Uterus (tissue), 4 donors: ENCODE data around the gene KCNA1. TPM values are rescaled to one million over a fixed set of nuclear protein-coding genes. Genes with fewer than 3 reads are reported as not detected.

Source experiments
- DNase-seq, 2 donors: peaks; one replicate each; pipeline ENCODE4 v3.0.0-alpha.2; 2019 to 2020
- H3K27ac ChIP-seq, 2 donors: fragments of 200-600 bp; sonication (generic); 1 replicate in 1 of 2; 2 replicates in 1 of 2; pipeline ENCODE4 v1.5.1; 2016 to 2018
- H3K27me3 ChIP-seq, 2 donors: fragments of 200-600 bp; sonication (generic); one replicate each; pipeline ENCODE4 v1.5.1; 2018 to 2019; ENCODE audit warnings: control low read depth in 1 of 2
- H3K36me3 ChIP-seq, 2 donors: fragments of 200-600 bp; sonication (generic); one replicate each; pipeline ENCODE4 v1.5.1; 2019; ENCODE audit warnings: control low read depth in 1 of 2
- H3K4me1 ChIP-seq, 2 donors: fragments of 200-600 bp; sonication (generic); one replicate each; pipeline ENCODE4 v1.5.1; 2018 to 2019; ENCODE audit warnings: control low read depth in 1 of 2
- H3K4me3 ChIP-seq, 2 donors: fragments of 200-600 bp; sonication (generic); 1 replicate in 1 of 2; 2 replicates in 1 of 2; pipeline ENCODE4 v1.5.1; 2018 to 2019; ENCODE audit warnings: mild to moderate bottlenecking in 1 of 2
- H3K9me3 ChIP-seq, 2 donors: fragments of 200-600 bp; sonication (generic); one replicate each; pipeline ENCODE4 v1.5.1; 2019; ENCODE audit warnings: control low read depth in 1 of 2
- CTCF ChIP-seq, 4 experiments: fragments of 200-600 bp in 2 of 4; fragments of 450-650 bp in 2 of 4; sonication (generic) in 2 of 4; IDR thresholded peaks; one replicate each; pipeline ENCODE4 v1.5.1; 2016 to 2019; ENCODE audit warnings: antibody characterized with exemption in 4 of 4, mild to moderate bottlenecking in 2 of 4, moderate library complexity in 1 of 4
- POLR2A ChIP-seq, 2 donors: fragments of 450-650 bp; IDR thresholded peaks; one replicate each; pipeline ENCODE4 v1.6.1; 2016; ENCODE audit warnings: antibody characterized with exemption in 2 of 2, mild to moderate bottlenecking in 1 of 2, moderate library complexity in 1 of 2
- intact Hi-C: fragments of 100-400 bp; cut with DNase I; formaldehyde crosslinking; loops from one replicate; pipeline ENCODE4 v1.15.1; 2023; ENCODE audit warnings: low total_unique reads
- total RNA-seq, 4 donors: library from RNA; depleted of rRNA in 3 of 4; stranded (reverse); fragments of >200 nt in 3 of 4; gene quantifications; one replicate each; pipeline versions ENCODE4 v1.1.0 to v1.2.4, GENCODE V29; 2014 to 2023
- donor health status: DM: yes; HTN: yes; CAD: no.

The KCNA1 gene
- total RNA-seq = 1 to 10 TPM in 1 of 4 donors, under 1 TPM in 2, not detected in 1; under 0.01 to 2.4 (median 0.61) TPM

- H3K9me3 ChIP-seq = no peaks in the 10 kb centered on the region
- peak within 1 kb of the TSS; percentile 21 to 33 for H3K4me3 ChIP-seq
- intact Hi-C loops = no loop called here
- DNase-seq = peak in 1 of 2 donors; percentile 30
- peaks cover 7 to 26% of the 10 kb centered on the region in 2 donors for H3K27me3 ChIP-seq
- H3K4me1 ChIP-seq = peaks cover 0 to 15% of the 10 kb centered on the region in 2 donors
- TF ChIP-seq POLR2A (IDR thresholded peaks at IDR 0.05) (no peak), CTCF (IDR thresholded peaks at IDR 0.05) (no peak)
- H3K27ac ChIP-seq = no peak within 1 kb of the TSS
- H3K36me3 ChIP-seq = no peaks in the 10 kb centered on the region
Observed at GRCh38 chr12:4909734-4910501, at the start of gene KCNA1. Gene KCNA1, plus strand, starts transcription at chr12:4909905. Its CDS starts 1,474 bp downstream, at chr12:4911379.

GRCh38 chr12:4860741-4861140 is 49.0 kb upstream of the KCNA1 start:
- Histone ChIP-seq H3K27ac (no peak overlapping the region), H3K27me3 (no peaks in the 10 kb centered on the region), H3K36me3 (no peaks in the 10 kb centered on the region), H3K4me1 (no peaks in the 10 kb centered on the region), H3K9me3 (no peaks in the 10 kb centered on the region), H3K4me3 (no peak overlapping the region)
- no peak for TF ChIP-seq CTCF (IDR thresholded peaks at IDR 0.05)
- TF ChIP-seq POLR2A (IDR thresholded peaks at IDR 0.05) = no peak
- DNase-seq = no peak
- intact Hi-C loops = no loop called here

- Histone ChIP-seq H3K4me1 (no peaks in the 10 kb centered on the region), H3K9me3 (no peaks in the 10 kb centered on the region)
- intact Hi-C loops = no loop called here
Observed at GRCh38 chr12:4862809-4863208, 46.9 kb upstream of the KCNA1 start.

GRCh38 chr12:4864575-4864974 is 45.1 kb upstream of the KCNA1 start:
- no peak overlapping the region for H3K27ac ChIP-seq

More at GRCh38 chr12:4862809-4863208, 46.9 kb upstream of the KCNA1 start:
- no peaks in the 10 kb centered on the region for H3K36me3 ChIP-seq
- no peak for DNase-seq
- H3K27me3 ChIP-seq = no peaks in the 10 kb centered on the region
- H3K4me3 ChIP-seq = no peak overlapping the region
- H3K27ac ChIP-seq = no peak overlapping the region
- TF ChIP-seq POLR2A (IDR thresholded peaks at IDR 0.05) = no peak
- no peak for TF ChIP-seq CTCF (IDR thresholded peaks at IDR 0.05)

More at GRCh38 chr12:4864575-4864974, 45.1 kb upstream of the KCNA1 start:
- no peaks in the 10 kb centered on the region for H3K36me3 ChIP-seq
- H3K4me3 ChIP-seq = no peak overlapping the region
- TF ChIP-seq POLR2A (IDR thresholded peaks at IDR 0.05) (no peak), CTCF (IDR thresholded peaks at IDR 0.05) (no peak)
- H3K27me3 ChIP-seq = no peaks in the 10 kb centered on the region
- no peaks in the 10 kb centered on the region for H3K4me1 ChIP-seq
- intact Hi-C loops = no loop called here
- DNase-seq = no peak
- H3K9me3 ChIP-seq = no peaks in the 10 kb centered on the region
